ENCODE data around the gene WASHC2A.
"Not testable (repeated sequence)": the region's sequence is repeated elsewhere in the genome, so short reads cannot be mapped to it uniquely, and the experiment has no call there.

GRCh38 chr10:50075139-50075538, 7.4 kb downstream of the WASHC2A start:
- TF ChIP-seq CTCF, POLR2A (IDR thresholded peaks at IDR 0.05): not testable (repeated sequence)
